ENCODE measurements around the gene TPSB2.
"Not testable (repeated sequence)": the region's sequence is repeated elsewhere in the genome, so short reads cannot be mapped to it uniquely, and the experiment has no call there.

The TPSB2 gene

DNA sequence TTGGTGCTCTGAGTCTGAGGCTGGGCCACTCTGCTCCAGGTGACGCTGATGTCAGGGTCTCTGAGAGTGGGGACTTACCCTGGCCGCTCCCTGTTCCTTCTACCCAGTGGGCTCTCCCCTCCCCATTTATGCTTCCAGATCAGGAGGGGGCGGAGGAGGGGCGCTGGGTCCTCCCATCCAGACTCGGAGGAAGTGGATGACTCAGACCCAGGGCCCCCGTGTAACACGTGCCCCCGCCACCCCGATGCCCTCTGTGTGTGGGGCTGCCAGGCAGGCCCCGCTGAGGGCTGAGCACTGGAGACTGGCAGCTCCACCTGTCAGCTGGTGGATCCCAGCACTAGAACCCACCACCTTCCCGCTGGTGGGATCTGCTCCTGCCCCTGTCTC is at the start of gene TPSB2:
Gene TPSB2 (minus strand): TSS at position 101 of the 387 bp plus-strand sequence. CDS start 233 bp downstream, outside the sequence.
- DNase-seq (ENCODE audit: low spot score) = not testable (repeated sequence)

DNA sequence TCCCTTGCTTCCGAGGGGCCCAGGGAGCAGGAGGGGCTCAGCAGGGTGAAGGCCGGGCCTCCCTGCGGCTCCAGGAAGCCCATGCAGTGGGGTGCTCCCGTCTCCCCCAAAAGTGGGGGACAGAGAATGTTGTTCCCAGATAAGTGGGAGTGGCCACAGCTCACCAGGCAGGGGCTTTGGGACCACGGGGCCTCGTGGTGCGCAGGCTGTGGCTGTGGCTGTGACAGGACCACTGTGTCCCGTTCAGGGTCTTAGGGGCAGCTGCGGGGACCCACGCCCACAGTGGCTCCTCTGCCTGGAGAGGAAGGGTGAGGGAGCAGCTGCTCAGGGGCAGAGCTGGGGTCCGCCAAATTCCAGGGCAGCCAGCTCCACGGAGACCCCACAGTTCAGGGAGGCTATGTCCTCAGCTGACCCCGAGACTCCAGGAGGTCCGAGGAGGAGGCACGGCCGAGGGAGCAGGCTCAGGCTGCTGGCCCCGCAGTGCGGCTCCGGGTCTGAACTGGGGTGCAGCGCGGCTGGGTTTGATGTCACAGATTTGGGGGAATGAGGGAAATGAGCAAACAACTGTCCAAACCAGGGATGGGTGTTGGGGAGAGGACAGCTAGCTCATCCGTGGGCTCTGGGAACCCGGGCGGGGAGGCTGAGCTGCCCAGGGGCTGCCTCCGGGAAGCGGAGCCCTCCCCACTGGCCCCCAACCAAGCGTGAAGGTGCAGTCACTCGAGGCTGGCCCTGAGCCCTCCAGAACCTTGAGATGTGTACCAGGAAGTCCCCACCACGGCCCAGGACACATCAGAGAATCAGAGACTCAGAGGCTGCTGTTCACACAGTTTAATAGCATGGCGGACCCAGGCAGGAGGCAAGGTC is 49.3 kb upstream of the TPSB2 start:
- no peak for DNase-seq (ENCODE audit: low spot score)

GRCh38 chr16:1278477-1278876 is 48.5 kb upstream of the TPSB2 start:
- DNase-seq (ENCODE audit: low spot score) = no peak

GRCh38 chr16:1277617-1278282 is 47.8 kb upstream of the TPSB2 start:
- DNase-seq (ENCODE audit: low spot score) = no peak

DNA sequence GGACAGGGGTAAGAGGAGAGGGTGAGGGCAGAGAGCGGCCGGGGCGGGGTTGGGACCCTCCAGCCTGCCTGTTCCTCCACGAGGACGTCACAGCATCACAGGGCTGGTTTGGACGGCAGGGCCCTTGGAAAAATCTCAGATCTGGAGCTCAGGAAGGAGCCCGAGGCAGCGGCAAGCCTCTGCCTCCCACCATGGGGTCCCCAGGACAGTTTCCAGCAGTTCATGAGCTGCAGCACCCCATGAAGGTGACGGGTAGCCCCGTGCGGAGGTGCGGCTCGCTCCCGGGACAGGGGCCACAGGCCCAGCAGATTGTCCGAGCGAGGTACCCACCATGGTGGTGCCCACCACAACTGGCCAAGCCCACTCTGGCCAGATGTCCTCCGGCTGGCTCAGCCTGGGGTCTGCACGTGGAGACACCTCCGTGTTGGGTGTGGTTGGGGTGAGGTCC is 47.2 kb upstream of the TPSB2 start:
- no peak for DNase-seq (ENCODE audit: low spot score)

DNA sequence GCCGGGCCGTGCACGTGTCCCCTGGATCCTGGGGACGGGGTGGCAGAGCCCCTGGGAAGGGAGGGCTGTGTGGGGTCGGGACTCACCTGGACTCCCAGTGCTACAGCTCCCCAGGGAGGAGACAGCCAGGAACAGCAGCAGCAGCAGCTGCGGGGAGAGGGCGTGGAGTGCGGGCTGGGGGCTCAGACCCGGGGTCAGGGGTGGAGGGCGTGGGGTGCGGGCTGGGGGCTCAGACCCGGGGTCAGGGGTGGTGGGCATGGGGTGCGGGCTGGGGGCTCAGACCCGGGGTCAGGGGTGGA is 46.5 kb upstream of the TPSB2 start:
- DNase-seq (ENCODE audit: low spot score) = no peak

DNA sequence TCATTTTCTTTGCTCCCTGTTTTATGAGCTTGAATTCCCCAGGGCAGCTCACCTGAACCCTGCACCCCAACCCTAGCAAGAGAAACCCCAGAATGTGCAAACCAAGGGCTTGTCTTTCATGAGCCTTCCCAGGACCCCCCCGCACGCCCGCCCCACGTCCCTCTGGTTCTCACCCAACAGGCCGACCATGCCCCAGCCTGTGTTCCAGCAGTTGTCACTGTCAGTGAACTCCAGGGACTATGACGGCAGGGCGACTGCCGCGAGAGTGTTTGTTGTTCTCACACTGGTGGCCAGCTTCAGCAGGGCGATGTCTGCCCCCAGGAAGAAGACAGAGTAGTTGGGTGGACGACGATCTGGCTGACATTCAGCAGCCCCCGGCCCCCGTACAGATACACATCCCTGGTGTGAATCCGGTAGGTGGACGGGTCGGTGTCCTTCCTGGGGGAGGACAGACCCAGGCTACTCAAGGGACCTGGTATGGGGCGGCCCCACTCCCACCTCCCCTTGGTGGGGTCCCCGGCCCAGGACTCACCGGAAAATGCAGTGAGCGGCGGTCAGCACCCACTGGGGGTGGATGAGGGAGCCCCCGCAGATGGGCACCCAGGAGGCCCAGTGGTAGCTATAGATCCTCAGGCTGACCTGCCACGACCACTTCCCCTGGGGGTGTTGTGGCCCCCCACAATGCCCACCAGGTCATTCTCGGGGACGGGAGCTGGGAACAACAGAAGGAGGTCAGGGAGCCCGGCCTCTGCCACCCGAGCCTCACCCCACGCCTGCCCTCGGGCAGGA is 46.0 kb upstream of the TPSB2 start:
- DNase-seq (ENCODE audit: low spot score) = no peak

DNA sequence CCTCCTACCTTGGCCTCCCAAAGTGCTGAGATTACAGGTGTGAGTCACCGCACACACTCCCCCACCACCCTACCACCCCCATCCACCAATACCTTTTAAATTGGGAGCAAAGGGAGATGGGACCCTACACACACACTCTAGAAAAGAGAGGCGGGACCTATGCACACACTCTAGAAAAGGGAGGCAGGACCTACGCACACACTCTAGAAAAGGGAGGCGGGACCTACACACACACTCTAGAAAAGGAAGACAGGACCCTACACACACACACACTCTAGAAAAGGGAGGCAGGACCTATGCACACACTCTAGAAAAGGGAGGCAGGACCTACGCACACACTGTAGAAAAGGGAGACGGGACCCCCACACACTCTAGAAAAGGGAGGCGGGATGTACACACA is 44.8 kb upstream of the TPSB2 start:
- DNase-seq (ENCODE audit: low spot score) = no peak

GRCh38 chr16:1273816-1274215 is 43.8 kb upstream of the TPSB2 start:
- DNase-seq (ENCODE audit: low spot score) = no peak

- DNase-seq (ENCODE audit: low spot score) = no peak
Observed at GRCh38 chr16:1272453-1273198, 42.6 kb upstream of the TPSB2 start.

DNA sequence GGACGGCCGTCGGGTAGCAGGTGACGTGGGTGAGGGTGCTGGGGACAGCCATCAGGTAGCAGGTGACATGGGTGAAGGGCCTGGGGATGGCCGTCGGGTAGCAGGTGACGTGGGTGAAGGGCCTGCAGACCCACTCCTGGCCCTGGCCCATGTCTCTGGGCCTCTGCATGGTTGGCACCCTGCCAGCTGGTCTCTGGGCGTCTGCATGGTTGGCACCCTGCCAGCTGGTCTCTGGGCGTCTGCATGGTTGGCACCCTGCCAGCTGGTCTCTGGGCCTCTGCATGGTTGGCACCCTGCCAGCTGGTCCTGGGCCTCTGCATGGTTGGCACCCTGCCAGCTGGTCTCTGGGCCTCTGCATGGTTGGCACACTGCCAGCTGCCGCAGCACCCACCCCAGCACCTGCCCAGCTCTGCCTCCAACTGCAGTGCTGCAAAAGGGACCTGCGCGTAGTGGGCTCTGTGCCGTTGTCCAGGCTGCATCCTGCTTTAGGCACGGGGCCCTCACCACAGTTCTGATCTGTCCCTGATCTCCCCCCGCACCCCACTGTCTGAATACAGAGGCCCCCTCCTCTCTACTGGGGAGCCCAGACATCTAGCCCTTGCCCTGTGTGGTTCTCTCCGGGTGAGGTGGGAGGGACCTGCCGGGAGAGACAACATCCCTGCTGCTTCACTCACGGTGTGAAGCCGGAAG is 41.9 kb upstream of the TPSB2 start:
- not testable (repeated sequence) for DNase-seq (ENCODE audit: low spot score)

GRCh38 chr16:1271380-1271723 is 41.4 kb upstream of the TPSB2 start:
- DNase-seq (ENCODE audit: low spot score) = no peak

- not testable (repeated sequence) for DNase-seq (ENCODE audit: low spot score)
Observed at GRCh38 chr16:1269418-1269817, 39.4 kb upstream of the TPSB2 start.

- DNase-seq (ENCODE audit: low spot score) = no peak
Observed at GRCh38 chr16:1265826-1266225, 35.8 kb upstream of the TPSB2 start.

GRCh38 chr16:1265090-1265630 is 35.2 kb upstream of the TPSB2 start:
- no peak for DNase-seq (ENCODE audit: low spot score)

DNA sequence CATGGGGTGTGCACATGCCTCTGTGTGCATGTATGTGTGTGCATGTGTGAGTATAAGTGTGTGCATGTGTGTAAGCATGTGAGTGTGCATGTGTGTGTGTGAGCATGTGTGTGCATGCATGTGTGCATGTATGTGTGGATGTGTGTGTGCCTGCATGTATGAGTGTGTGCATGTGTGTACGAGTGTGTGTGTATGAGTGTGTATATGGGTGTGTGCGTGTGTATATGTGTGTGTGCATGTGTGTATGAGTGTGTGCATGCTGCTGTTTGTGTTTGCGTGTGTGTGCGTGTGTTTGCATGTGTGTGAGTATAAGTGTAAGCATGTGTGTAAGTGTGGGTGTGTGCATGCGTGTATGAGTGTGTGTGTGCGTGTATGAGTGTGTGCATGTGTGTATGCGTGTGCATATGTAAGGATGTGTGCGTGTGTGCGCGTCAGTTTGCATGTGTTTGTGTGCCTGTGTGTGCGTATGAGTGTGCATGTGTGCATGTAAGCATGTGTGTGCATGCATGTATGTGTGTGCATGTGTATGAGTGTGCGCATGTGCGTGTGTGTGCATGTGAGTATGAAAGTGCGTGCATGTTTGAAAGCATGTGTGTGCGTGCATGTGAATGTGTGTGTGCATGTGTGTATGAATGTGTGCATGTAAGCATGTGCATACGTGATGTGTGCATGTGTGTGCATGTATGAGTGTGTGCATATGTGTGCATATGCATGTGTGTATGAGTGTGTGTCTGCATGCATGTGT is 34.5 kb upstream of the TPSB2 start:
- no peak for DNase-seq (ENCODE audit: low spot score)

- DNase-seq (ENCODE audit: low spot score) = no peak
Observed at GRCh38 chr16:1263591-1264344, 33.8 kb upstream of the TPSB2 start.

- no peak for DNase-seq (ENCODE audit: low spot score)
Observed at GRCh38 chr16:1262846-1263221, 32.9 kb upstream of the TPSB2 start.

GRCh38 chr16:1262210-1262845 is 32.3 kb upstream of the TPSB2 start:
- no peak for DNase-seq (ENCODE audit: low spot score)

Data from activated CD4-positive, alpha-beta T cell treated with anti-CD3 and anti-CD28 coated beads, Interleukin-2, Interleukin-4, amounts not matched to agents 100 ng/mL and 50 ng/mL, durations not matched to agents 16 hours and 8 hours (primary cell).